ENCODE results near the gene COL12A1.
A peak's percentile ranks its signal among the peaks of the same experiment; 100 is the strongest.

The COL12A1 gene

GRCh38 chr6:75206576-75207342, 906 bp upstream of the COL12A1 start:
- DNase-seq (ENCODE audit: low read depth), result peak; percentile 55

GRCh38 chr6:75204959-75205775, 686 bp downstream of the COL12A1 start:
- peak overlapping the region; percentile 90 for H3K4me3 ChIP-seq (ENCODE audit: low read depth, low read length)
- peak; percentile 84 for DNase-seq (ENCODE audit: low read depth)
- TF ChIP-seq CTCF (conservative IDR thresholded peaks at IDR 0.05; ENCODE audit: low read depth, low read length), result peak; percentile 7

More at GRCh38 chr6:75206576-75207342, 906 bp upstream of the COL12A1 start:
- no peak for TF ChIP-seq CTCF (conservative IDR thresholded peaks at IDR 0.05; ENCODE audit: low read depth, low read length)
- H3K4me3 ChIP-seq (ENCODE audit: low read depth, low read length), result peak overlapping the region; percentile 90

GRCh38 chr6:75204217-75204958, 1.5 kb downstream of the COL12A1 start:
- peak; percentile 89 for TF ChIP-seq CTCF (conservative IDR thresholded peaks at IDR 0.05; ENCODE audit: low read depth, low read length)
- peak; percentile 98 for DNase-seq (ENCODE audit: low read depth)
- peak overlapping the region; percentile 90 for H3K4me3 ChIP-seq (ENCODE audit: low read depth, low read length)

GRCh38 chr6:75203721-75204120, 2.1 kb downstream of the COL12A1 start:
- peak overlapping the region; percentile 90 for H3K4me3 ChIP-seq (ENCODE audit: low read depth, low read length)
- DNase-seq (ENCODE audit: low read depth), result peak; percentile 47

GRCh38 chr6:75202676-75203131, 3.1 kb downstream of the COL12A1 start:
- TF ChIP-seq CTCF (conservative IDR thresholded peaks at IDR 0.05; ENCODE audit: low read depth, low read length), result no peak
- DNase-seq (ENCODE audit: low read depth), result no peak
- peak overlapping the region; percentile 60 for H3K4me3 ChIP-seq (ENCODE audit: low read depth, low read length)

More at GRCh38 chr6:75203721-75204120, 2.1 kb downstream of the COL12A1 start:
- no peak for TF ChIP-seq CTCF (conservative IDR thresholded peaks at IDR 0.05; ENCODE audit: low read depth, low read length)

- TF ChIP-seq CTCF (conservative IDR thresholded peaks at IDR 0.05; ENCODE audit: low read depth, low read length), result peak; percentile 30
- peak overlapping the region; percentile 60 for H3K4me3 ChIP-seq (ENCODE audit: low read depth, low read length)
- peak; percentile 55 for DNase-seq (ENCODE audit: low read depth)
Measured at GRCh38 chr6:75201901-75202672, 3.8 kb downstream of the COL12A1 start.
